Measurements from ENCODE around the gene EYA2.
"Not testable (repeated sequence)": the region's sequence is repeated elsewhere in the genome, so short reads cannot be mapped to it uniquely, and the experiment has no call there.

The EYA2 gene

DNA sequence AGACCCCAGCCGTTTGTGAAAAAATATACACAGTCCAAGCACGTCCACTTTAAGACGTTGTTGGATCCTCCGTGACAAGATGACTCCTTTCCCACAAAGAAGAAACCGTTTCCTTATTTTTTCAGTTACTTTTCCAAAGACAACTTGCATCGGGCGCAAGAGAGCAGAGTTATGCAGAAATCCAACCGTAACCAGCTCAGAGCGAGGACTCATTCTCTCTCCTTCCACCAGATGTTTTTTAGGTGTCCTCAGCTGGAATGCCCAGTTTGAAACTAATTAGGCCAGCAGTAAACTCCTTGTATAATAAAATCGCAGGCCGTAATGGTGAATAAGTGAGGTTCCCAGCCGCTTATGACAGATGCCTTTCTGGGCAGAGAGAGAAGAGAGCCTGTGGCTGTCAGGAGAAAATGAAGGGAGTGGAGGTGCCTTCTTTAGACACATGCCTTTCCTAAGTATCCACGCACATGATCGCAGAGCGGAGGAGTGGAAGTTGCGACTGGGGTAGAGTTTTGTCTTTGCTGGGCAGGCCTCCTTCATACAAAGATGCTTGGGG is 2.8 kb downstream of the EYA2 start:
- no peak for DNase-seq

DNA sequence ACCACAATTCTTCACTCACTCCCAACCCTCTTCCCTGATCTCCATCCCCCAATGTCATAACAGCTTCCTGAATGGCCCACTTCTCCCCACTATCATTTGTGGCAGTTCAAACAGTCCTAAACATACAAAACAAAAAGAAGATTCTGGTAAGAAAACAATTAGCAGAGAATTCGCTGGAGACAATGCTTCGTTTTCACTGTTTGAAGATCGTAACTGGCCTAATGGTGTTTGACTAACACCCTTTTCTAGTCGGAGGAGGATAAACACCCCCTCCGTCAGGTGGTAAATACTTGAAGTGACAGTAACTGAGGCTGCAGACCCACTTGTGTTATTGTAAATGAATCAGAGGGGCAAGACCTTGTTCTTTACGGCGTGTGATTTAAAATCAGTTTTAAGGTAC is 3.8 kb downstream of the EYA2 start:
- peak; percentile 33 for DNase-seq

DNA sequence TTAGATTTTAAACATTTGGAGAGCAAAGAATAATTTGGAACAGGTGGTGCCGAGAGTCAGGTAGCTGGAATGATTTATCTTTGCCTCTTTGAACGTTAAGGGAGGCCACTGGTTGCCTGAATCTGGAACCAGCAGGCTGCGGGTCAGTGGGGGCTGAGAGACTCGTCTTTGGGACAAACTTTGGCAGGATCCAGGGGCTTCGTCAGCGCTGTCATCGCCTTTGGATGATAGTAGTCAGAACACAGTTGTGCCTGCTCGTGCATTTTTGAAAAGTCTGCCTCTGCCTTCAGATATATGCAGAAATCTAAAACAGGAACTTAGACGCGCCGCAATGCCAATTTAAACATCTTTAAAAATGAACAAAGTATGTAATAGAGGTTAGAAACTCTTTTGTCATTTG is 5.0 kb downstream of the EYA2 start:
- no peak for DNase-seq

- DNase-seq = no peak
These were observed 5.4 kb downstream of the EYA2 start for GRCh38 chr20:46900086-46900485.

DNA sequence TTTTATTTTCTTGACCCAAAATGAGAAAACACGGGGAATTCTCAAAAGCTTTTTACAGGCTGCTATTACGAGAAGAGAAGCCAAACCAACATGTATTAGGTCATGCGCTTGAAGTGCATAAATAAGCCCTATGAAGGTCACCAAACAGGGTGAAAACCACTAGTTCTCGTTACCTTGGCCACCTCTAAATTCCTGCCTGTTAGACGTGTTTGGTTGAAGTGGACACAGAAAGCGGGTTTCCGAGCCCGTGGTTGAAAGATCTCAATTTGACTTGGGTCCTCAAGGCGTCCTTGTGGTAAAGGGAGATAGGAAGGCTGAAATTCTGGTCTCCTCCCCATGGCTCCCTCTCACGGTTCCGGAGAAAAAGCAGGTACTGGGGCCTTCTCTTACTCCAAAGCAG is 6.2 kb downstream of the EYA2 start:
- DNase-seq = no peak

- no peak for DNase-seq
These were observed 7.0 kb downstream of the EYA2 start for GRCh38 chr20:46901638-46902037.

DNA sequence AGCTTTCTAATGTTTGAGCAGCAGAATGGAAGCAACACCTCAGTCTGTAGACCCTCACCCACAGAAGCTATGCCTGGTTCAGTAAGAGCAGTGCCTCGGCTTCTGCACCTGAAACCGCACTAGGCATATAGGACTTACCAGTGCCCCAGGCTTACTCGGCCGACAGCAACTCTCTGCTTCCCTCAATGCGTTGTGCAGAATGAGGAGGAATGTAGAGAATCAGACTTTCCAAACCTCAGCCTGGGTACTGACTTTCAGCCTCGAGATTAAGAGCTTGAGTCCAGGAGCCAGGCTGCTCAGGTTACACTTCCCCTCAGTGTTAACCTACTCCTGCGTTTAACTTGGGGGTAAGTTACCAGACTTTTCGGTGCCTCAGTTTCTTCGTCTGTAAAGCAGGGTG is 8.6 kb downstream of the EYA2 start:
- DNase-seq = no peak

- no peak for DNase-seq
These were observed 9.3 kb downstream of the EYA2 start for GRCh38 chr20:46903937-46904336.

DNA sequence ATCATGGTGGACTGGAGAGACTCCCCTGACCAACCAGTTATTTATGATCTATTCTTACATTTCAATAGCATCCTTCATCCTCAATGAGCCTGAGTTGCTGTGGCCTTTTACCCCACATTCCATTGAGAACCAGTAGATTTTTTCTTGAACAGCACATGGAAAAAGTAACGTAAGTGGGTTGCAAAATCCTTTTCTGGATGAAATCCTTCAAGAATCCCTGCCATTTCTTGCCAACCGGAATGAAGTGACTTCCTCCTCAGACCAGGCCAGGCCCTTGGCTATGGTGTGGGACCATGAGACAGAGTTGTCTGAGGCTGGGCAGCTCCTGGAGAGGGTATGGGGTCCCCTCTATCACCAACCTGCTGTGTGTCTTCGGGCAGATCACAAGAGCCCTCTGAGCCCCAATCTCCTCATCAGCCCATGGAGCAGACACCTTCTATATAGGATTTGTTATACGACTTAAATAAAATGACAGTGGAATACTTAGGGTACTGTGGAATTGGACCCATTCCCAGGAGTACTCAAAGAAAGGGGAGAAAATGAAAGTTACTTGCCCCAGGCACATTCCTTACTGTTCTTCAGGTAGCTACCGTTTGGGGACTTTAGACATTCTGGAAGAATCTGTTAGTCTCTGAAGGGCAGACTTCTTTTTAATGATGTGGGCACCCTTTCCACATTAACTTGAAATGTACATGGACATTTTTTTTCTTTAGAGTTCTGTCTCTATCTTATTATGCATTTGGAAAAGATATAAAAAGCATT is 10.9 kb downstream of the EYA2 start:
- DNase-seq = no peak

DNA sequence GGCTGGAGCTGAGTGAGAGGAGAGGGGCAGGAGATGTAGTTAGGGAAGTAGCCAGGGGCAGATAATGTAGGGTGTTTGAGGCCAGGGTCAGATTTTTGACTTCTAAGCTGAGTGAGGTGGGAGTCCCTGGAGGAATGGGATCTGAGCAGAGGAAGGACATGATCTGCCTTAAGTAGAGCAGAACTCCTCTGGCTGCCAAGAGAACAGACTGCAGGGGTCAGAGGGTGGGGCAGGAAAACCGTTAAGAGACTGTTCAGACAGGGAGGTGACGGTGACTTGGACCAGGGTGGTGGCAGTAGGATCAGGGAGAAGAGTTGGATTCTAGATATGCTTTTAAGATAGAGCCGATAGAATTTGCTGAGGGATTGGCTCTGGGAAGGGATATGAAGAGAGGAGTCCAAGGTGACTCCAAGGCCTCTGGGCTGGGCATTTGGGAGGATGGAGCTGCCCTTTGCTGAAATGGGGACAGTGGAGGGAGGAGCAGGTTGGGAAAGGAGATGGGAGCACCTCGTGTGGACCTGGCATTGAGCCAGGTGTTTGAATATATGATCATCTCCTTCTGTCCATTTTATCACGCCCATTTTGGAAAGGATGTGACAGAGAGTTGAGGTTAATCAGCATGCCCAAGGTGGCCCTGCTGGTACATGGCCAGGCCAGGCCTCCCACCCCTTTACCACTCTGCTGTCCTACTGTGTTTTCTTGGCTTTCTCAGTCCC is 18.8 kb downstream of the EYA2 start:
- DNase-seq = no peak

DNA sequence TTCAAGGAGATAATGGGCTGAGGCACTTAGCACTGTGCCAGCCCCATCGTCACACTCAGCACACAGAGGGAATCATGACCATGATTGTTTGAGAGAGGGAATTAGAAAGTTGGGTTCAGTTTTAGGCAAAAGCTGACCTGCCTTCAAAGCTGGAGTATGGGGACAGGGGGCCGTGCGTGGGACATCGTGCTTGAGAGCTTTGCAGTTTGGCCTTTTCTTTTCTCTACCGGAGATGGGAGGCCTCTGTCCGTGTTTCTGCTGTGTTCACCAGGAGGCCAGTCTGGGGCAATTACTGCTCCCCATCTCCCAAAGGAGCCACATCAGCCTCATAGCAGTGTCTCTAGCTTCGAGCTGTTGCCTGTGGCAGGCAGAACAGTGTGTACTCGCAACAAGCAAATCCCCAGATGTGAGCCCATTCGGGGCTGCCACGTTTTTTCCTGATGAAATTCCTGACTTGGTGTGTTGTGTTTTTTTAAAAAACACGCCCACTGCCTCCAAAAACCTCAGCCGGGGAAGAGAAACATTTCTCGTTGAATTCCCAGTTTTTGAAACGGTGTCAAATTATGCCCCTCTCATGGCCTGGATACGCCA is 20.2 kb downstream of the EYA2 start:
- DNase-seq = no peak

DNA sequence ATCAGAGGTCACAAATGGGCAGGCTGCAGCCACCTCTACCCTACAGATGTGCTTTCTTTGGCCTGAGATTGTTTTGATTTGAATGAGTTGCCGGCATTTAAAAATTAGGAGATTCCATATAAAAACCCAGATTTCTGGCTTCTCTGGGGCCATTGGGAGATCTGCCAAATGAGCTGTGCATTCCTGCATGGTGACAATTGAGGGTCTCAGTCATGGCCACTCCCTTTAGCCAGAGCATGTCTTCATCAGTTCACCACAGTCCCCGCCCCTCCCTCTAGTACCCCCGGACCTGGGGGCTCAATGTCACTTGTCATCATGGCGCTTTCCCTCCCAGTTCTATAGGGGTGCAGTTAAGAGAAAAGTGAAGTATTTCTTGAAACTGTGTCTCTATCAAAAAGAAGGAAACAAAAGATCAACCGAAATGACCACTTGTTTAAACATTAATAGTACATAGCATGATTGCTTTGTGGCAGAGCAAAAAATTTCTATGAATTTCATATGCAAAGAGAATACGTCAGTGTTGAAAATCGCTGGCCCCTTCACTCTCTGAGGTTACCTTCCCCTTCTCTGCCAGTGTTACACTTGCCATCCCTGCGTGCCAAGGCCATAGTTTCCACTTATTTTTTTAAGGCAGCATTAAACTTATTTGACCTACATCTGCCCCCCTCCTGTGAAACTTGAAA is 21.1 kb downstream of the EYA2 start:
- no peak for DNase-seq

GRCh38 chr20:46916258-46916603 is 21.6 kb downstream of the EYA2 start:
- no peak for DNase-seq

DNA sequence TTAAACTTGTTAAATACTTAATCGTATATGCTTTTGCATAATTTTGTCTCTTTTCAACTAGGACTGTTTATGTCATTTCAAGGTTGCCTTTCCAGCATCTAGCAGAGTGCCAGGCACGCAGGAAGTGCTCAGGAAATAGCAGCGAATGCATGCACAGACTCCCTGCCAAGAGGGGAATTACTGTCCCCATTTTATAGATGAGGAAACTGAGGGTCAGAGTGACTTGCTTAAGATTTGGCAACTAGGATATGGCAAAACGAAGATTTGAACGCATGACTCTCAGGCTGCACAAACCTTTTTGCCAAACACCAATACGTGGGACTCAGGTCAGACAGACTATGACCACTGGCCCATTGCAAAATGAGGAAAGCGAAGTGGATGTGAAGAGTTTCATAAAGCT is 22.5 kb downstream of the EYA2 start:
- DNase-seq = no peak

DNA sequence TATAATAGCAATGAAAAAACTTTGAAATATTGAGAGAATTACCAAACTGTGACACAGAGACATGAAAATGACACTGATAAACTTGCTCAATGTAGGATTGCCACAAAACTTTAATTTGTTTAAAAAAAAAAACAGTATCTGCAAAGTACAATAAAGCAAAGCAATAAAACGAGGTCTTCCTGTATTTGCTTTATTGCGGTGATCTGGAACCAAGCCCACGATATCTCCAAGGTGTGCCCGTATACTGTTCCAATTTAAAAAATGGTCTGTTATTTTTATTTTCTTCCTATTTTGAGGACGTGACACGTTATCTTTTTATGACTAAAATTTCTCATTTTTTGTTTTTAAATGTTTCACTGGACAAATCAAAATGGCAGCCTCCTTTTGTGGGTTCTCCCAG is 25.5 kb downstream of the EYA2 start:
- DNase-seq = no peak

GRCh38 chr20:46922841-46923240 is 28.2 kb downstream of the EYA2 start:
- not testable (repeated sequence) for DNase-seq

DNA sequence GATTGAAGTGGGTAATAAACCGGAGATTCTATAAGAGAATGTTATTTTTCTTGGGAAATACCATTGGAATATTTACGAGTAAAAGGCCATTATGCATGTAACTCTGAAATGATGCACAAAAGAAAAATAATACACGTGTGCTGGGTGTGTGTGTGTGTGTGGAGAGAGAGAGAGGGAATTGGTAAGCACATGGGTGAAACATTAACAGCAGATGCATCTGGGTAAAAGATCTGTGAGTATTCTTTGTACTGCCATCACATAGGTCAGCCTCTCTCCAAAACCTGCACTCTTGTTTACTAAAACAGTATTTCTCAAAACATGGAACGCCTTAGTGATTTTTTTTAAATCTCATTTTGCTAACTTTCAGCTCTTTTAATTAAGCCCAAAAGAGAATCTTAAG is 28.9 kb downstream of the EYA2 start:
- DNase-seq = no peak

GRCh38 chr20:46928580-46929132 is 34.0 kb downstream of the EYA2 start:
- no peak for DNase-seq

DNA sequence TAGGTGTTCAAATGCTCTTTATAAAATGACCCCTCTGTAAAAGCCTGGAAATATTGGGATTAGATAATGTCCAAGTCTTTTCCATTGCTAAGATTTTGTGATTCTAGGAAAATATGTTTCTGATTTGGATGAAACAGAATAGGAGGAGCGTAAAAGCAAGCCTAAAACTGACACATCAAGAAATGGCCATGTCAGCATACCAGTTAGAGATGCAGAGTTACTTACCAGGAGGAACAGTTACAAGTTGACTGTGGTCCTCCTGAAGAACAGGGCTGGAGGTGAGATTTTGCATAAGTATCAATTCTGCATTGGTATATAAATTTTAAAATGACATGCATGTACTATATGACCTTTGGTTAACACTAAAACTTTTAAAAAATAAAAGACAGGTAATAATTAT is 35.3 kb downstream of the EYA2 start:
- no peak for DNase-seq

GRCh38 chr20:46930640-46931339 is 36.1 kb downstream of the EYA2 start:
- DNase-seq = no peak

DNA sequence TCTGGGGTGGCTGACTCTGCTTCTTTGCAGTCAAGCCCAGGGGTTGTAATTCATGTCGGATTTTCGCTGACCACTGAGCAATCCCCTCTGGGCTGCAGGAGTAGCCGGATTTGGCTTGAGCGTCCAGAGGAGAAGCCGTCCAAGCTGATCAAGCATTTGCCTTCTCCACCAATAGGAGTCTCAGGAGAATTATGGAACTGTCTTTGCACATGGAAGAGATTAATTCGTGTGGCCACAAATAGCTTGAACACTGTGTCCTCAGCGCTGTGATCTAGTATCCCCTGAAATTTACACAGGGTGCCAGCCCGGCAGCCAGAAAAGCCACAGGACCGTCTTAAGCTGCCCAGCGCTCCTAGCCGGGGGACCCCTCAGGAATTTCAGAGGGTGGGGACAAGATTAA is 37.1 kb downstream of the EYA2 start:
- DNase-seq = no peak

DNA sequence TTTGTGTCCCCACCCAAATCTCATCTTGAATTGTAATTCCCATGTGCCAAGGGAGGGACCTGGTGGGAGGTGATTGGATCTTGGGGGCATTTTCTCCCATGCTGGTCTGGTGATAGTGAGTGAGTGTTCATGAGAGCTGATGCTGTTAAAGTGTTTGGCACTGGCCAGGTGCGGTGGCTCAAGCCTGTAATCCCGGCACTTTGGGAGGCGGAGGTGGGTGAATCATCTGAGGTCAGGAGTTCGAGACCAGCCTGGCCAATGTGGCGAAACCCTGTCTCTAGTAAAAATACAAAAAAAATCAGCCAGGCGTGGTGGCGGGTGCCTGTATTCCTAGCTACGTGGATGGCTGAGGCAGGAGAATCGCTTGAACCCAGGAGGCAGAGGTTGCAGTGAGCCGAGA is 37.8 kb downstream of the EYA2 start:
- not testable (repeated sequence) for DNase-seq

DNA sequence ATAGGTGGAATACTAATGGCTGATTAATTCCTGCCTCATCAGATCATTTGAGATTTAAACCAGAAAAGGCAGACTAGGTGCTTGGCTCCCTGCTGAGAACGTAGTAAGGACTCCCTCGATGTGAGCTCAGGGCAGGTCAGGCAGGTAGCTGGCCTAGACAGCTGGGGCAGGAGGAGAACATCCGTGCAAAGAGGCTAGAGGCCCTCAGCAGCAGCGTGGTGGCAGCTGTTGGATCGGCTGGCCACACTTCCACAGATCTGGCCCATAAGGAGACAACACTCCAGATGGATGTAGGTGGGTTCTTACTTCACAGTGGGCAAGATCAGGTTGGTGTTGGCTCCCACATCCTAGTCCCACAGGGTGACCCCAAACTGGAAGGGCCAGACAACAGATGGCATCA is 38.5 kb downstream of the EYA2 start:
- DNase-seq = no peak
